KMS-11 (cell line): ENCODE results near the gene HLA-DRB5.
"Not testable (repeated sequence)": the region's sequence is repeated elsewhere in the genome, so short reads cannot be mapped to it uniquely, and the experiment has no call there.

Experiments
- H2AFZ ChIP-seq: fragments of 200-600 bp; sonication (generic); 2 replicates; pipeline ENCODE4 v1.6.1; 2016; ENCODE audit warnings: antibody characterized with exemption, mixed run types, low read depth
- H3K27ac ChIP-seq: fragments of 200-600 bp; sonication (generic); 2 replicates; pipeline ENCODE4 v1.6.1; 2016; ENCODE audit warnings: mild to moderate bottlenecking, mixed run types
- H3K27me3 ChIP-seq: fragments of 200-600 bp; sonication (generic); 2 replicates; pipeline ENCODE4 v1.6.1; 2017; ENCODE audit warnings: mild to moderate bottlenecking, low read depth, mixed run types, moderate library complexity; ENCODE audit not compliant: insufficient read depth
- H3K36me3 ChIP-seq: fragments of 200-600 bp; sonication (generic); 2 replicates; pipeline ENCODE4 v1.6.1; 2017; ENCODE audit warnings: mild to moderate bottlenecking, mixed run types; ENCODE audit not compliant: insufficient read depth
- H3K4me1 ChIP-seq: fragments of 200-600 bp; sonication (generic); 2 replicates; pipeline ENCODE4 v1.6.1; 2016; ENCODE audit warnings: mild to moderate bottlenecking, low read depth, mixed run types; ENCODE audit not compliant: poor library complexity, severe bottlenecking
- H3K4me2 ChIP-seq: fragments of 200-600 bp; sonication (generic); 2 replicates; pipeline ENCODE4 v1.7.0; 2016; ENCODE audit warnings: mild to moderate bottlenecking, mixed run types
- H3K4me3 ChIP-seq: fragments of 200-600 bp; sonication (generic); IDR thresholded peaks from 2 replicates; pipeline ENCODE4 v1.6.1; 2017; ENCODE audit warnings: low read depth, low read length, mixed read lengths; ENCODE audit not compliant: insufficient read depth
- H3K79me2 ChIP-seq: fragments of 200-600 bp; sonication (generic); 2 replicates; pipeline ENCODE4 v1.6.1; 2016; ENCODE audit warnings: low read depth, mixed run types; ENCODE audit not compliant: insufficient read depth
- H3K9ac ChIP-seq: fragments of 200-600 bp; sonication (generic); 2 replicates; pipeline ENCODE4 v1.6.1; 2016; ENCODE audit warnings: mild to moderate bottlenecking, mixed run types
- H4K20me1 ChIP-seq: fragments of 200-600 bp; sonication (generic); 2 replicates; pipeline ENCODE4 v1.6.1; 2016; ENCODE audit warnings: mild to moderate bottlenecking, mixed run types; ENCODE audit not compliant: insufficient read depth
- CTCF ChIP-seq: fragments of 200-600 bp; sonication (generic); conservative IDR thresholded peaks from 2 replicates; pipeline ENCODE4 v1.6.1; 2017; ENCODE audit warnings: low read depth, mild to moderate bottlenecking, antibody characterized with exemption, low read length, moderate library complexity, mixed read lengths

HLA-DRB5 gene

GRCh38 chr6:32539839-32540238 is 9.8 kb upstream of the HLA-DRB5 start:
- Histone ChIP-seq H3K4me2 (no peak overlapping the region), H4K20me1 (no peaks in the 10 kb centered on the region), H3K79me2 (no peaks in the 10 kb centered on the region), H3K4me1 (no peaks in the 10 kb centered on the region), H3K36me3 (no peaks in the 10 kb centered on the region), H3K27me3 (no peaks in the 10 kb centered on the region), H3K9ac (no peak overlapping the region), H3K27ac (no peak overlapping the region), H2AFZ (no peak overlapping the region), H3K4me3 (no peak overlapping the region)
- TF ChIP-seq CTCF, result no peak

GRCh38 chr6:32530431-32530793 is 325 bp upstream of the HLA-DRB5 start:
- H3K4me3 ChIP-seq, H2AFZ ChIP-seq, H3K9ac ChIP-seq, H3K27ac ChIP-seq, H4K20me1 ChIP-seq, H3K79me2 ChIP-seq, H3K36me3 ChIP-seq, H3K4me2 ChIP-seq, H3K27me3 ChIP-seq, H3K4me1 ChIP-seq: not testable (repeated sequence)

GRCh38 chr6:32522302-32523047 is 7.6 kb downstream of the HLA-DRB5 start:
- H3K4me3 ChIP-seq, result no peak overlapping the region
- no peak overlapping the region for H3K27ac ChIP-seq
- H3K4me2 ChIP-seq, result no peak overlapping the region
- H2AFZ ChIP-seq, result no peak overlapping the region
- H3K9ac ChIP-seq, result no peak overlapping the region
- no peaks in the 10 kb centered on the region for H3K27me3 ChIP-seq
- H3K4me1 ChIP-seq, result no peaks in the 10 kb centered on the region
- H4K20me1 ChIP-seq, result no peaks in the 10 kb centered on the region
- H3K36me3 ChIP-seq, result no peaks in the 10 kb centered on the region
- no peaks in the 10 kb centered on the region for H3K79me2 ChIP-seq
- no peak for TF ChIP-seq CTCF

GRCh38 chr6:32519910-32520258 is 10.2 kb downstream of the HLA-DRB5 start:
- H3K36me3 ChIP-seq, result no peaks in the 10 kb centered on the region
- no peak overlapping the region for H3K9ac ChIP-seq
- no peak for TF ChIP-seq CTCF

GRCh38 chr6:32519118-32519909 is 10.8 kb downstream of the HLA-DRB5 start:
- H3K79me2 ChIP-seq, result no peaks in the 10 kb centered on the region
- TF ChIP-seq CTCF, result no peak
- no peaks in the 10 kb centered on the region for H4K20me1 ChIP-seq
- no peaks in the 10 kb centered on the region for H3K27me3 ChIP-seq
- H3K4me3 ChIP-seq, result no peak overlapping the region
- no peak overlapping the region for H3K4me2 ChIP-seq
- no peak overlapping the region for H3K27ac ChIP-seq
- H3K4me1 ChIP-seq, result no peaks in the 10 kb centered on the region
- H2AFZ ChIP-seq, result no peak overlapping the region
- H3K36me3 ChIP-seq, result no peaks in the 10 kb centered on the region
- no peak overlapping the region for H3K9ac ChIP-seq

More at GRCh38 chr6:32519910-32520258, 10.2 kb downstream of the HLA-DRB5 start:
- Histone ChIP-seq H3K27me3 (no peaks in the 10 kb centered on the region), H3K27ac (no peak overlapping the region), H4K20me1 (no peaks in the 10 kb centered on the region), H3K4me3 (no peak overlapping the region), H3K4me1 (no peaks in the 10 kb centered on the region), H2AFZ (no peak overlapping the region), H3K4me2 (no peak overlapping the region), H3K79me2 (no peaks in the 10 kb centered on the region)
